Raji (cell line): ENCODE results near the gene HSP90AB1.

Source experiments
- POLR2A ChIP-seq: IDR thresholded peaks from 2 replicates; pipeline ENCODE4 v1.6.1; 2011; ENCODE audit warnings: low read depth, low read length, control low read depth; ENCODE audit not compliant: insufficient read depth

The HSP90AB1 gene

DNA sequence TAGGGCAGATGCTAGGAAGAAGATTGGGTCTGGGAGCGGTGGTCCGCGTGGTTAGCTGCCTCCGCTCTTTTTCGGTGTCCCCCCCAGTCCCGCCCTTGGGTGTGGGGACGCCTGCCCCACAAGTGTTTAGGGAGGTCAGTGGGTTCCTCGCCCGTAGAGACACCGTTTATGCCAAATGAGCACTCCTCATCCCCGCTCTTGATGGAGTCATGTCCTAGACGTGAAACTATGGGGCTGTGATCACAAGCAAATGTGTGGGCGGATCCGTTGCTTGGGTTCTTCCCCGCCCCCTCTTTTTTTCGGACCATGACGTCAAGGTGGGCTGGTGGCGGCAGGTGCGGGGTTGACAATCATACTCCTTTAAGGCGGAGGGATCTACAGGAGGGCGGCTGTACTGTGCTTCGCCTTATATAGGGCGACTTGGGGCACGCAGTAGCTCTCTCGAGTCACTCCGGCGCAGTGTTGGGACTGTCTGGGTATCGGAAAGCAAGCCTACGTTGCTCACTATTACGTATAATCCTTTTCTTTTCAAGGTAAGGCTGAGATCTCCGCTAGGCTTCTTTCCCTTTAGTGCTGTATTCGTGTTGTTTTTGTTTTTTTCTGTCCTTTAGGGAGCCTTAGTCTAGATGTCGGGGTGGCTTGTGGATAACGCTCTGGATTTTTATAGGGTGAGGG lies at the start of gene HSP90AB1:
TSS of gene HSP90AB1 (plus strand) at position 439 of the 675 bp plus-strand sequence. CDS start 1,529 bp downstream, outside the sequence.
- peak; percentile 100 for TF ChIP-seq POLR2A

GRCh38 chr6:44198684-44199083 lies 48.2 kb upstream of the HSP90AB1 start:
- no peak for TF ChIP-seq POLR2A

DNA sequence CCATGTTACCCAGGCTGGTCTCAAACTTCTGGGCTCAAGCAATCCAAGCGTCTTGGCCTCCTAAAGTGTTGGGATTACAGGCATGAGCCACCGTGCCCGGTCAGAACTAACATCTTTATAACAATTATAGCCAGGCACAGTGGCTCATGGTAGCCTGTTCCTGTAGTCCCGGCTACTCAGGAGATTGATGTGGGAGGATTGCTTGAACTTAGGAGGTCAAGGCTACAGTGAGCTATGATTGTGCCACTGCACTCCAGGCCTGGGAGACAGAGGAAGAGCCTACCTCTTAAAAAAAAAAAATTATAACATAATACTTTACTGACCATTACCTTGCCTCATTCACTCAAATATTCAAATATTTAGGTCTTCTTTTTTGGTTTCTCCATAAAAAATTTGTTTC lies 47.0 kb upstream of the HSP90AB1 start:
- no peak for TF ChIP-seq POLR2A

DNA sequence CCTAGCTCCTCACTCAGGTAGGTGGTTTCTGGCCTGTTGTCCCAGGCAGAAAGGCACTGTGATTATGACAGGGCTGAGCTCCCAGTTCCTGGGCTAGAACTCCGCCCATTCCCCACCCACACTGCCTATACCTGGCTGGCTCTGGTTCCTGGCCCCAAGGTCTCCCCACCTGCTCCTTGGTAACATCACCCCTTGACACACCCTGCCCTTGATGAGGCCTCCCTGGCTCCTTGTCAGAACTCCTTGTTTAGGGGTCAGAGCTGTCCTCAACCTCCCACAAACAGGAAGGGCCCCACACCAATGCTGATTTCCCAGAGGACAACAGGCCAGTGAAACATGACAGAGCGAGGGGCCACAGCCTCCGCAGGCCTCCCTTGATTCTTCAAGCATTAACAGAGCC lies 45.7 kb upstream of the HSP90AB1 start:
- TF ChIP-seq POLR2A, result no peak

GRCh38 chr6:44201638-44202303 lies 45.1 kb upstream of the HSP90AB1 start:
- no peak for TF ChIP-seq POLR2A

GRCh38 chr6:44202332-44202971 lies 44.4 kb upstream of the HSP90AB1 start:
- no peak for TF ChIP-seq POLR2A

DNA sequence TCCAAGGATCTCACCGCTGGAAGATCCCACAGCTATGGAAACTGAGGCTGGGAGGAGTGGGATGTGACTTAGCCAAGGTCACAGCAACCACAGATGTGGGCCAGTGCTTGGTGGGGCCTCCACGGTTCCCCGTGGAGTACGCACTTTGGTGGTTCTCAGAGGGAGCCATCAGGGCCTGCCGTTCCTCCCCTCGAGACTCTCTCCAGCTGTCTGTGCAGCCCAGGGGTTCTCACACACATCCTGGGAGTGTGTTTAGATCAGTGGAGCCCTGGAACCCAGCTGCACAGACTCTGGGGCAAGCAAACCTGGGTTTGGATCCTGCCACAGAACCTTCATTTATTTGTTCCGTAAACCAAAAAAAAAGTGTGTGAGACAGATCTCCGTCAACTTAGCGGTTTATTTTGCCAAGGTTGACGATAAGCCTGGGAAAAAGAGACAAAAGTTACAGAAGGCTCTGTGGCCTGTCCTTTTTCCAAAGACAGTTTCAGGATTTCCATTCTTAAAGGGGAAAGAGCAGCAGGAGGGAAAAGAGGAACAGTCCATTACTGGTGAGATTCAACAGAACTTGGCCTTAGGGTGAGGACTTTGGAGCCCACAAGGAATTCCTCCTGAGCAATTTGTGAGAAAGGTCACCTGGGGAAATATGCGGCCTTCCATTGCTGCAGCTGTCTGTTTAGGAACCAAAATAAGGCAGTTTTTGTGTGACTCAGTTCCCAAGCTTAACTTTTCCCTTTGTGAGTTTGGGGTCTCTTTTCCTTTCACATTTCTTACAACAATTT lies 43.7 kb upstream of the HSP90AB1 start:
- no peak for TF ChIP-seq POLR2A

- no peak for TF ChIP-seq POLR2A
Observed at GRCh38 chr6:44203955-44204354, 42.9 kb upstream of the HSP90AB1 start.

GRCh38 chr6:44207966-44208365 lies 38.9 kb upstream of the HSP90AB1 start:
- no peak for TF ChIP-seq POLR2A

GRCh38 chr6:44211284-44211683 lies 35.6 kb upstream of the HSP90AB1 start:
- no peak for TF ChIP-seq POLR2A

GRCh38 chr6:44214307-44214706 lies 32.6 kb upstream of the HSP90AB1 start:
- no peak for TF ChIP-seq POLR2A

- no peak for TF ChIP-seq POLR2A
Observed at GRCh38 chr6:44216677-44217331, 30.1 kb upstream of the HSP90AB1 start, which contains the start of gene MYMX. TSS of gene MYMX (plus strand) at chr6:44216926. CDS start at chr6:44217472, 546 bp downstream.

- no peak for TF ChIP-seq POLR2A
Observed at GRCh38 chr6:44217332-44218143, 29.4 kb upstream of the HSP90AB1 start.
